Measurements from ENCODE around the gene C15orf39.

The C15orf39 gene

DNA sequence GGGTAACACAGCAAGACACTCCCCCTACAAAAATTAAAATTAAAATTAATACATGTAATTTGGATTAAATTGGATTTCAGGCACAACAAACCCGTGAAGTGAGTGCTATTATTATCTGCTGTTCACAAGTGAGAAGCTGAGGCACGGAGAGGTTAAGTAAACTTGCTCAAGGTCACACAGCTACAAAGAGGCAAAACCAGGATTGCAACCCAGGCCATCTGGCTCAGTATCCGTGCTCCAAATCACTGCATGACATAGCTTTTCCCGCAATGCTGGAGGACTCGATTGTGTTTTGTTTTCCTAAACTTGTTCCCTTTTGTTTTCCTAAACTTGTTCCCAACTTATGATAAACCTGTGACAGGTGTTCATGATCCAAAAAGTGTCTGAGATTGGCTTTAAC is 19.9 kb upstream of the C15orf39 start:
- TF ChIP-seq CTCF (IDR thresholded peaks at IDR 0.05; ENCODE audit: low read depth, low read length) = no peak
- no peak overlapping the region for H3K4me3 ChIP-seq (ENCODE audit: low read depth, low read length)

GRCh38 chr15:75182187-75183131 is 19.2 kb upstream of the C15orf39 start:
- TF ChIP-seq CTCF (IDR thresholded peaks at IDR 0.05; ENCODE audit: low read depth, low read length) = no peak
- no peak overlapping the region for H3K4me3 ChIP-seq (ENCODE audit: low read depth, low read length)

- TF ChIP-seq CTCF (IDR thresholded peaks at IDR 0.05; ENCODE audit: low read depth, low read length) = no peak
- H3K4me3 ChIP-seq (ENCODE audit: low read depth, low read length) = no peak overlapping the region
Observed at GRCh38 chr15:75185271-75186029, 16.2 kb upstream of the C15orf39 start.

GRCh38 chr15:75186044-75186443 is 15.6 kb upstream of the C15orf39 start:
- no peak overlapping the region for H3K4me3 ChIP-seq (ENCODE audit: low read depth, low read length)
- no peak for TF ChIP-seq CTCF (IDR thresholded peaks at IDR 0.05; ENCODE audit: low read depth, low read length)

DNA sequence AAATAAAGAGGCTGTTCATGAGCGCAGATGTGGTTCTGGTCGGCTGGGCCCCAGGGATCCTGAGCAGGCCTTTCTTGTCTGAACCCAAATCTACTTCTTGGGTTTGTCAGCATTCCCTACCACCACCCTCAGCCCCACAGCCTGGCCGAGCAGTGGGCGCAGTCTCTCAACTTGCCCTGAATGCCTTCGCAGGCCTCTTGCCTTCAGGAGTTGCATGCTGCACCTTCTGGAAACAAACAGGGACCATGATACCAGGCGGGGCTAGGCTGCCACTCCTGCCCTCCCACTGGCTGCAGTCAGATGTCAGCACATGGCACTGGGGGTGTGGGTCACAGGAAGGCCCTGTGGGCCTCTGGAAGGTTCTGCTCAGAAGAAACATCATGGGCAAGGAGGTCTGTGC is 13.2 kb upstream of the C15orf39 start:
- TF ChIP-seq CTCF (IDR thresholded peaks at IDR 0.05; ENCODE audit: low read depth, low read length) = no peak
- H3K4me3 ChIP-seq (ENCODE audit: low read depth, low read length) = no peak overlapping the region

GRCh38 chr15:75191235-75191634 is 10.4 kb upstream of the C15orf39 start:
- no peak for TF ChIP-seq CTCF (IDR thresholded peaks at IDR 0.05; ENCODE audit: low read depth, low read length)
- no peak overlapping the region for H3K4me3 ChIP-seq (ENCODE audit: low read depth, low read length)

- TF ChIP-seq CTCF (IDR thresholded peaks at IDR 0.05; ENCODE audit: low read depth, low read length) = no peak
- H3K4me3 ChIP-seq (ENCODE audit: low read depth, low read length) = no peak overlapping the region
Observed at GRCh38 chr15:75192307-75192706, 9.4 kb upstream of the C15orf39 start.

Measured in WI38 (cell line).